GM12891 (cell line): Measurements from ENCODE around the gene STARD4.

ENCODE experiments used
- PAX5 ChIP-seq: IDR thresholded peaks from 2 replicates; pipeline ENCODE4 v1.6.1; 2011; ENCODE audit warnings: low read length, moderate library complexity, mild to moderate bottlenecking; ENCODE audit not compliant: insufficient read depth, severe bottlenecking
- POLR2A ChIP-seq: IDR thresholded peaks from 2 replicates; pipeline ENCODE4 v1.6.1; 2011; ENCODE audit warnings: low read depth, low read length, control low read depth
- POLR2AphosphoS5 ChIP-seq: IDR thresholded peaks from 2 replicates; pipeline ENCODE4 v1.6.1; 2011; ENCODE audit warnings: low read depth, low read length, control low read depth
- POU2F2 ChIP-seq: IDR thresholded peaks from 2 replicates; pipeline ENCODE4 v1.6.1; 2011; ENCODE audit warnings: low read depth, mild to moderate bottlenecking, control low read depth, low read length, moderate library complexity
- SPI1 ChIP-seq: IDR thresholded peaks from 2 replicates; pipeline ENCODE4 v1.6.1; 2011; ENCODE audit warnings: low read depth, low read length, control low read depth
- TAF1 ChIP-seq: IDR thresholded peaks from 2 replicates; pipeline ENCODE4 v1.6.1; 2011; ENCODE audit warnings: low read depth, low read length, control low read depth

DNA sequence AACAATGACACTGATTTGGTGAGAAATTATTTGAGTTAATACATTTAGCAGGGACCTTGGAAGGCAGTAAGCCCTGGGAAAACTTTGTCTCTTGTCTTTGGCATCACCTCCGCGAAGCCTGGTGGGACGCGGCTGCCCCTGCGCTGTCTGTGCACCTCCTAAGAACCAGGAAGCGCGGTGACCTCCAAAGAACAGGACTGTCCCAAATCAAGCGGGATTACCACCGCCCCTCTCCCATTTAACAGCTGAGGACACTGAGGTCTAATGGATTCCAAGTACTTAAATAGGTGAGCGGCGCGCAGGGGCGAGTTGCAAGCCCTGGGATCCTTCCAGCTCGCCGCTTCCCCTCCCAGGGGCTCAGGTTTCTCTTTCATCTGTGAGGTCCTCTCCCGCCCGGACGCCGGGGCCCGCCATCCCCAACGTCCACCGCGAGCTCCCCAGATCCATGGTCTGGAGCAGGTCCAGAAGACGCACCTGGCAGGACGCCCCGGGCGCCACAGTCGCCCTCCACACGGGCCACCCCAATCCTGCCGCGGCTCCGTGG lies 432 bp downstream of the STARD4 start:
- TF ChIP-seq POLR2AphosphoS5: no peak
- no peak for TF ChIP-seq POLR2A
- no peak for TF ChIP-seq POU2F2
- TF ChIP-seq TAF1: no peak
- TF ChIP-seq SPI1: no peak
- no peak for TF ChIP-seq PAX5
